Mucosa of descending colon (tissue), 3 donors: ENCODE results near the gene MTF2. TPM values are rescaled to one million over a fixed set of nuclear protein-coding genes. Genes with fewer than 3 reads are reported as not detected.

ENCODE experiments used
- ATAC-seq: fragments of 200-7000 bp; cut with Tn5 transposase; one replicate; pipeline ENCODE4 v1.9.1; 2020; ENCODE audit warnings: mild to moderate bottlenecking, moderate library complexity
- DNase-seq, 3 donors: peaks; one replicate each; pipeline ENCODE4 v3.0.0-alpha.2; 2020
- H3K36me3 ChIP-seq: fragments of 200-600 bp; one replicate; pipeline ENCODE4 v1.8.0; 2021; ENCODE audit warnings: low read depth, mild to moderate bottlenecking
- H3K4me1 ChIP-seq: fragments of 200-600 bp; one replicate; pipeline ENCODE4 v1.8.0; 2021; ENCODE audit warnings: low read depth, mild to moderate bottlenecking
- H3K4me3 ChIP-seq: fragments of 200-600 bp; one replicate; pipeline ENCODE4 v1.8.0; 2021; ENCODE audit warnings: mild to moderate bottlenecking
- H3K9me3 ChIP-seq: fragments of 200-600 bp; one replicate; pipeline ENCODE4 v1.8.0; 2021; ENCODE audit warnings: mild to moderate bottlenecking
- intact Hi-C, 2 donors: fragments of 100-400 bp; cut with DNase I in 1 of 2; cut with micrococcal nuclease in 1 of 2; formaldehyde crosslinking; loops; one replicate each; pipeline versions ENCODE4 v1.11.0 to v1.11.1; 2022; cut with DNase I, micrococcal nuclease
- total RNA-seq, 3 donors: library from RNA; stranded (reverse); fragmentation: NEBNext Ultra II Directional in 2 of 3; extraction: Animal tissue kit (Norgen Biotek cat#: 25700) in 2 of 3; gene quantifications; one replicate each; pipeline versions ENCODE4 v1.2.1 to v1.2.4, GENCODE V29; 2021 to 2023
- TF ChIP-seq, protein P1 (sequence below): fragments of 200-600 bp; IDR thresholded peaks from one replicate; pipeline ENCODE4 v1.8.0; 2022; ENCODE audit warnings: antibody characterized with exemption, mild to moderate bottlenecking
- donor health status: DM: no; HTN: no; CAD: no; lungs with moderate emphysema.
- donor health status: DM: no; HTN: no; CAD: no.
- donor health status: DM: no; HTN: yes; CAD: no.

Gene MTF2
- total RNA-seq, 3 donors from 2014 or later, result 22.5 to 32.1 (median 23.6) TPM

GRCh38 chr1:93129507-93130099 lies 50.5 kb downstream of the MTF2 start:
- DNase-seq (no peak), ATAC-seq (no peak)
- Histone ChIP-seq H3K36me3 (no peaks in the 10 kb centered on the region), H3K4me3 (no peak overlapping the region), H3K4me1 (peaks cover 7% of the 10 kb centered on the region), H3K9me3 (no peaks in the 10 kb centered on the region)
- TF ChIP-seq, protein P1, sequence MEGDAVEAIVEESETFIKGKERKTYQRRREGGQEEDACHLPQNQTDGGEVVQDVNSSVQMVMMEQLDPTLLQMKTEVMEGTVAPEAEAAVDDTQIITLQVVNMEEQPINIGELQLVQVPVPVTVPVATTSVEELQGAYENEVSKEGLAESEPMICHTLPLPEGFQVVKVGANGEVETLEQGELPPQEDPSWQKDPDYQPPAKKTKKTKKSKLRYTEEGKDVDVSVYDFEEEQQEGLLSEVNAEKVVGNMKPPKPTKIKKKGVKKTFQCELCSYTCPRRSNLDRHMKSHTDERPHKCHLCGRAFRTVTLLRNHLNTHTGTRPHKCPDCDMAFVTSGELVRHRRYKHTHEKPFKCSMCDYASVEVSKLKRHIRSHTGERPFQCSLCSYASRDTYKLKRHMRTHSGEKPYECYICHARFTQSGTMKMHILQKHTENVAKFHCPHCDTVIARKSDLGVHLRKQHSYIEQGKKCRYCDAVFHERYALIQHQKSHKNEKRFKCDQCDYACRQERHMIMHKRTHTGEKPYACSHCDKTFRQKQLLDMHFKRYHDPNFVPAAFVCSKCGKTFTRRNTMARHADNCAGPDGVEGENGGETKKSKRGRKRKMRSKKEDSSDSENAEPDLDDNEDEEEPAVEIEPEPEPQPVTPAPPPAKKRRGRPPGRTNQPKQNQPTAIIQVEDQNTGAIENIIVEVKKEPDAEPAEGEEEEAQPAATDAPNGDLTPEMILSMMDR, result no peak
- intact Hi-C loops, result no loop called here

- Histone ChIP-seq H3K9me3 (no peaks in the 10 kb centered on the region), H3K4me3 (no peak overlapping the region), H3K4me1 (peaks cover 7% of the 10 kb centered on the region), H3K36me3 (no peaks in the 10 kb centered on the region)
- intact Hi-C loops, result no loop called here
- TF ChIP-seq, protein P1, result no peak
- ATAC-seq (peak; percentile 73), DNase-seq (no peak)
Measured at GRCh38 chr1:93132638-93133037, 53.6 kb downstream of the MTF2 start.

GRCh38 chr1:93136445-93136844 lies 57.4 kb downstream of the MTF2 start:
- Histone ChIP-seq H3K4me3 (no peak overlapping the region), H3K36me3 (no peaks in the 10 kb centered on the region), H3K9me3 (no peaks in the 10 kb centered on the region), H3K4me1 (peaks cover 7% of the 10 kb centered on the region)
- ATAC-seq, result no peak
- TF ChIP-seq, protein P1, result no peak
- no peak for DNase-seq
- intact Hi-C loops, result no loop called here

- Histone ChIP-seq H3K9me3 (no peaks in the 10 kb centered on the region), H3K36me3 (no peaks in the 10 kb centered on the region), H3K4me1 (no peaks in the 10 kb centered on the region), H3K4me3 (no peak overlapping the region)
- ATAC-seq (peak; percentile 76), DNase-seq (no peak)
- TF ChIP-seq, protein P1, result no peak
- intact Hi-C loops, result no loop called here
Measured at GRCh38 chr1:93137604-93138292, 58.7 kb downstream of the MTF2 start.

GRCh38 chr1:93140106-93140505 lies 61.0 kb downstream of the MTF2 start:
- H3K4me3 ChIP-seq, result no peak overlapping the region
- H3K4me1 ChIP-seq, result no peaks in the 10 kb centered on the region
- TF ChIP-seq, protein P1, result no peak
- H3K9me3 ChIP-seq, result no peaks in the 10 kb centered on the region
- ATAC-seq (no peak), DNase-seq (no peak)
- no peaks in the 10 kb centered on the region for H3K36me3 ChIP-seq
- intact Hi-C loops, result no loop called here
